ENCODE measurements around the gene SAYSD1.

DNA sequence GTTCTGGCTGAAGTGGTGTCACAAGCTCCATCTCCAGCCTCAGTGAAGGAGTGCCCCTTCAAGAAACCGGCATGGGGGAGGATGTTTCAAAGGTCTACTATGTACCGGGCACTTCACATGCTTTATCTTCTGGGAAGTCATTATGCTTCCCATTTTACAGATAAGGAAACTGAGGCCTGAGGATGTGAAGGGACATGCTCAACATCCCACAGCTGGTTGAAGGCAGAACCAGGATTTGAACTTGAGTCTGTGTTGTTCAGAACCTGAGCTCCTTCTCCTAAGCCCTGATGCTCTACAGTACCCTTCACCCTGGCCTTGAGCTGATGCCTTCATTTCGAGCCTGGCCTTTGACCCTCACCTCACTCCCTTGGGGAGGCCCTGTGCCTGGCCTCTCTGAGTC lies 53.4 kb downstream of the SAYSD1 start:
- TF ChIP-seq POLR2A (IDR thresholded peaks at IDR 0.05) (no peak), POLR2AphosphoS5 (IDR thresholded peaks at IDR 0.05) (no peak), EP300 (IDR thresholded peaks at IDR 0.05) (no peak)
- TF ChIP-seq, protein P1, sequence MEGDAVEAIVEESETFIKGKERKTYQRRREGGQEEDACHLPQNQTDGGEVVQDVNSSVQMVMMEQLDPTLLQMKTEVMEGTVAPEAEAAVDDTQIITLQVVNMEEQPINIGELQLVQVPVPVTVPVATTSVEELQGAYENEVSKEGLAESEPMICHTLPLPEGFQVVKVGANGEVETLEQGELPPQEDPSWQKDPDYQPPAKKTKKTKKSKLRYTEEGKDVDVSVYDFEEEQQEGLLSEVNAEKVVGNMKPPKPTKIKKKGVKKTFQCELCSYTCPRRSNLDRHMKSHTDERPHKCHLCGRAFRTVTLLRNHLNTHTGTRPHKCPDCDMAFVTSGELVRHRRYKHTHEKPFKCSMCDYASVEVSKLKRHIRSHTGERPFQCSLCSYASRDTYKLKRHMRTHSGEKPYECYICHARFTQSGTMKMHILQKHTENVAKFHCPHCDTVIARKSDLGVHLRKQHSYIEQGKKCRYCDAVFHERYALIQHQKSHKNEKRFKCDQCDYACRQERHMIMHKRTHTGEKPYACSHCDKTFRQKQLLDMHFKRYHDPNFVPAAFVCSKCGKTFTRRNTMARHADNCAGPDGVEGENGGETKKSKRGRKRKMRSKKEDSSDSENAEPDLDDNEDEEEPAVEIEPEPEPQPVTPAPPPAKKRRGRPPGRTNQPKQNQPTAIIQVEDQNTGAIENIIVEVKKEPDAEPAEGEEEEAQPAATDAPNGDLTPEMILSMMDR (IDR thresholded peaks at IDR 0.05): no peak

Measured in stomach (tissue), 4 donors.